Endothelial cell of umbilical vein (primary cell): ENCODE measurements around the gene WAS. TPM values are rescaled to one million over a fixed set of nuclear protein-coding genes. Genes with fewer than 3 reads are reported as not detected.

ENCODE experiments used
- BruUV-seq: library from RNA; stranded (reverse); fragments of 400-500 nt; replicated peaks from 2 replicates; lab custom pipeline; 2021; lab: Mats Ljungman, UMichigan
- CTCF ChIA-PET: fragments of 300-600, 350-600 bp; sonication (Branson Sonifier 250); formaldehyde crosslinking; loops from one replicate; lab custom pipeline; 2021; ENCODE audit warnings: antibody characterized with exemption, inconsistent platforms; lab: Charles Lee
- POLR2A ChIA-PET: fragments of 300-600, 350-600 bp; sonication (Branson Sonifier 250); formaldehyde crosslinking; loops from one replicate; lab custom pipeline; 2021; ENCODE audit warnings: antibody characterized with exemption, inconsistent platforms; lab: Charles Lee
- DNase-seq: peaks from one replicate; pipeline ENCODE4 v3.0.0-alpha.2; 2011; ENCODE audit warnings: low read depth, low spot score
- FAIRE-seq: peaks from 2 replicates; lab custom pipeline; 2011; peaks lifted over from hg19 to GRCh38; lab: Jason Lieb, UNC
- H2AFZ ChIP-seq: 2 replicates; pipeline ENCODE4 v1.6.0; 2012; ENCODE audit warnings: low read depth, low read length, control low read depth, inconsistent platforms
- H3K27ac ChIP-seq: 2 replicates; pipeline ENCODE4 v1.5.1; 2011; ENCODE audit warnings: low read depth, mild to moderate bottlenecking, control low read depth, low read length, moderate library complexity; ENCODE audit not compliant: insufficient read depth
- H3K27me3 ChIP-seq, 2 experiments: 2 replicates each; pipeline versions ENCODE4 v1.6.0 to v1.6.1; 2011; ENCODE audit warnings: low read length in 2 of 2, mixed read lengths in 1 of 2; ENCODE audit not compliant: control insufficient read depth in 2 of 2, insufficient read depth in 2 of 2
- H3K36me3 ChIP-seq, 2 experiments: 2 replicates in 1 of 2; 3 replicates in 1 of 2; pipeline ENCODE4 v1.5.1; 2011; ENCODE audit warnings: low read length in 2 of 2, mild to moderate bottlenecking in 1 of 2, moderate library complexity in 1 of 2; ENCODE audit not compliant: control insufficient read depth in 2 of 2, insufficient read depth in 2 of 2; ENCODE audit errors: extremely low read depth in 1 of 2
- H3K4me1 ChIP-seq: 3 replicates; pipeline ENCODE4 v1.5.1; 2011; ENCODE audit warnings: mild to moderate bottlenecking, low read length; ENCODE audit not compliant: control insufficient read depth, insufficient read depth; ENCODE audit errors: extremely low read depth
- H3K4me2 ChIP-seq: 2 replicates; pipeline ENCODE4 v1.6.1; 2011; ENCODE audit warnings: low read length, control low read depth, mixed read lengths; ENCODE audit not compliant: insufficient read depth
- H3K4me3 ChIP-seq, 3 experiments: fragments of 200-600 bp in 1 of 3; sonication (generic), shearing (Covaris generic) in 1 of 3; replicated peaks in 1 of 3; 2 replicates each; pipeline ENCODE4 v1.5.1; 2011 to 2016; ENCODE audit warnings: control low read depth in 3 of 3, low read length in 3 of 3, mild to moderate bottlenecking in 2 of 3, inconsistent platforms in 1 of 3, low read depth in 1 of 3, moderate library complexity in 1 of 3; ENCODE audit not compliant: insufficient read depth in 1 of 3
- H3K79me2 ChIP-seq: 2 replicates; pipeline ENCODE4 v1.6.0; 2012; ENCODE audit warnings: low read length, inconsistent platforms; ENCODE audit not compliant: control insufficient read depth, insufficient read depth
- H3K9ac ChIP-seq: replicated peaks from 2 replicates; pipeline ENCODE3; 2011; ENCODE audit warnings: low read length, control low read depth; ENCODE audit not compliant: insufficient read depth; ENCODE audit errors: extremely low read depth
- H3K9me1 ChIP-seq: replicated peaks from 3 replicates; pipeline ENCODE4 v1.6.0; 2011; ENCODE audit warnings: mild to moderate bottlenecking, low read length; ENCODE audit not compliant: control insufficient read depth, insufficient read depth; ENCODE audit errors: extremely low read depth
- H3K9me3 ChIP-seq: replicated peaks from 2 replicates; pipeline ENCODE4 v1.5.1; 2012; ENCODE audit warnings: low read length, inconsistent platforms; ENCODE audit not compliant: control insufficient read depth, insufficient read depth
- H4K20me1 ChIP-seq: replicated peaks from 2 replicates; pipeline ENCODE3; 2011; ENCODE audit warnings: mild to moderate bottlenecking, low read length; ENCODE audit not compliant: control insufficient read depth, insufficient read depth; ENCODE audit errors: extremely low read depth
- CTCF ChIP-seq, 2 donors: IDR thresholded peaks; 1 replicate in 1 of 2; 2 replicates in 1 of 2; pipeline ENCODE4 v1.5.1; 2011; ENCODE audit warnings: low read length in 2 of 2, mild to moderate bottlenecking in 2 of 2, moderate library complexity in 2 of 2, control low read depth in 1 of 2, inconsistent platforms in 1 of 2, low read depth in 1 of 2; ENCODE audit not compliant: insufficient read depth in 1 of 2; ENCODE audit errors: extremely low read depth in 1 of 2
- EZH2 ChIP-seq: IDR thresholded peaks from 2 replicates; pipeline ENCODE4 v1.6.1; 2012; ENCODE audit warnings: borderline replicate concordance, low read depth, mild to moderate bottlenecking, moderate library complexity, low read length, inconsistent platforms; ENCODE audit not compliant: severe bottlenecking
- FOS ChIP-seq: IDR thresholded peaks from 2 replicates; pipeline ENCODE4 v1.6.1; 2011; ENCODE audit warnings: mild to moderate bottlenecking, low read length, moderate library complexity, borderline replicate concordance; ENCODE audit not compliant: insufficient read depth
- GATA2 ChIP-seq: IDR thresholded peaks from 2 replicates; pipeline ENCODE4 v1.7.0; 2011; ENCODE audit warnings: low read depth, mild to moderate bottlenecking, moderate library complexity, mixed read lengths, low read length; ENCODE audit not compliant: insufficient read length, insufficient read depth
- JUN ChIP-seq: IDR thresholded peaks from 2 replicates; pipeline ENCODE4 v1.6.1; 2011; ENCODE audit warnings: borderline replicate concordance, low read depth; ENCODE audit not compliant: insufficient read length, insufficient read depth
- MAX ChIP-seq: IDR thresholded peaks from 2 replicates; pipeline ENCODE4 v1.6.1; 2011; ENCODE audit not compliant: insufficient read depth, insufficient read length
- MYC ChIP-seq: IDR thresholded peaks from one replicate; pipeline ENCODE4 v1.6.1; 2011; ENCODE audit warnings: mild to moderate bottlenecking, low read depth, low read length
- POLR2A ChIP-seq: IDR thresholded peaks from 2 replicates; pipeline ENCODE4 v1.6.1; 2012; ENCODE audit warnings: low read depth, mild to moderate bottlenecking, control low read depth, low read length
- POLR2AphosphoS5 ChIP-seq: IDR thresholded peaks from 2 replicates; pipeline ENCODE4 v1.6.1; 2012; ENCODE audit warnings: low read depth, mild to moderate bottlenecking, control low read depth, low read length, moderate library complexity; ENCODE audit not compliant: insufficient read depth
- dilution Hi-C: fragments of 300-500 bp; cut with MboI; formaldehyde crosslinking; loops from one replicate; pipeline ENCODE4 v1.15.0; 2019; ENCODE audit warnings: low sequenced_read_pairs; ENCODE audit not compliant: extremely low pct_ligation_motif_present
- intact Hi-C: fragments of 100-400 bp; cut with micrococcal nuclease; formaldehyde crosslinking; loops from one replicate; pipeline ENCODE4 v1.10.0; 2022
- polyA plus RNA-seq, 4 experiments: library from polyadenylated mRNA; depleted of rRNA in 3 of 4; stranded (reverse) in 3 of 4; unstranded in 1 of 4; fragments of >200 nt; gene quantifications; 2 replicates each; pipeline versions ENCODE4 v1.2.1 to v1.2.3, GENCODE V29; 2011 to 2012; ENCODE audit warnings: missing spikeins in 1 of 4
- total RNA-seq: library from RNA; stranded (reverse); gene quantifications from 2 replicates; pipeline ENCODE4 v1.2.3, GENCODE V29; 2021

The WAS gene
- total and polyA plus RNA-seq, 2 donors (not counting 3 experiments of a cell fraction or from before 2014, with no cell fraction given), result 0.73 TPM; not detected in 1

GRCh38 chrX:48696301-48696908 is 12.8 kb downstream of the WAS start, which contains the start of gene SUV39H1:
Gene SUV39H1 (plus strand): TSS chrX:48696734. CDS start chrX:48696785, 51 bp downstream.
- intact Hi-C loops (loop anchor here (1.0 to 2.0 kb wide), 5 partner anchors 20 to 201 kb away; partner anchors contain the start of genes PQBP1, TIMM17B and WDR13), dilution Hi-C loops (no loop called here)
- Histone ChIP-seq H3K9me1 (no peaks in the 10 kb centered on the region), H2AFZ (peak within 1 kb of the TSS; percentile 78), H3K4me2 (peak within 1 kb of the TSS; percentile 84), H3K27me3 (no peaks in the 10 kb centered on the region), H3K9ac (peak within 1 kb of the TSS; percentile 88), H3K4me1 (peaks cover 5% of the 10 kb centered on the region), H3K27ac (peak within 1 kb of the TSS; percentile 57), H3K9me3 (no peaks in the 10 kb centered on the region), H3K4me3 (peak within 1 kb of the TSS; percentile 60 to 76 (median 72)), H3K36me3 (peaks cover 0 to 7% of the 10 kb centered on the region in 2 experiments), H4K20me1 (no peaks in the 10 kb centered on the region), H3K79me2 (peaks cover 22% of the 10 kb centered on the region)
- POLR2A ChIA-PET, result no interaction called here
- no TSS peak for BruUV-seq
- CTCF ChIA-PET, result no interaction called here
- peak; percentile 20 for TF ChIP-seq POLR2AphosphoS5
- TF ChIP-seq EZH2, result no peak
- peak; percentile 80 for TF ChIP-seq POLR2A
- DNase-seq, result peak; percentile 87
- peak; percentile 96 for FAIRE-seq

DNA sequence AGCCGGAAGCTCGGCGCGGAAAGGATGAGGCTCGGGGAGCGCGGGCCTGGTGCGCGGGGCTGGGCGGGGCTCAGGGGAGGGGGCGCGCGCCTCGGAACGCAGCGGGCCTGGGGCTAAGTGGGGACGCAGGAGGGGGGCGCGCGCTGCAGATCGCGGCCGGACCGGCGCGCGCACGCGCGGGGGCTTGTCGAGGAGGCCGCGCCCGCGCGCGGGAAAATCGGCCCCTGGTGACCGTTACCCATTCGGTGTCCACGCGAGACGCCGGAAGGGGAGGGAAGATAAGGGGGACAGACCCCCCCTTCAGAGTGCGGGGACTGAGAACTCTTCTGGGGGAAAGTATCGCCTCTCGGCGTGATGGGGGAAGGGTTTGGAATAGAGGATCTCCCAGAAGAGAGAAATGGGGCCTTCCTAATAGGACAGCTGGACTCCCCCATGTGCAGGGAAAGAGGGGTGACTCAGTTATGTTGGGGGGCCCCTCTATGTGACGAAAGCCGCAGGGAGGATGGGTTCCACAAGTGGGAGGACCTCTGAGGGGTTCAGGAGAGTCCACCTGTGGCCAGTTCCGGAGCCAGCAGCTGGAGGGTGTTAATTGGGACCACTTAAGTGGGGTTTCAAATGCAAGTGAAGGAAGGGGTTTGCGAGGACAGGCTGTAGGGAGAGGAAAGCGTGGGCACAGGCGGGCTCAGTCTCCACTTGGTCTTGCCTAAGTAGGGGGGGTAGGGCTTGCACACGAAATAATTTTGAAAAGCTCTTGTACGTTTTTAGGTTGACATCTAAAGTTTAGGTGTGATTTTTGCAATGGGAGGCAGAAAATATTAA is 13.5 kb downstream of the WAS start:
- peak overlapping the region; percentile 72 for H2AFZ ChIP-seq
- ChIA-PET CTCF (no interaction called here), POLR2A (no interaction called here)
- no peaks in the 10 kb centered on the region for H3K9me3 ChIP-seq
- H3K27me3 ChIP-seq, result no peaks in the 10 kb centered on the region
- peak overlapping the region; percentile 57 for H3K27ac ChIP-seq
- peaks cover 4 to 7% of the 10 kb centered on the region in 2 experiments for H3K36me3 ChIP-seq
- BruUV-seq, result no TSS peak
- peak; percentile 15 for DNase-seq
- intact Hi-C loops, result loop anchor here (1.0 to 2.0 kb wide), 5 partner anchors 20 to 200 kb away; partner anchors contain the start of genes PQBP1, TIMM17B and WDR13
- H3K9me1 ChIP-seq, result no peaks in the 10 kb centered on the region
- dilution Hi-C loops, result no loop called here
- peaks cover 28% of the 10 kb centered on the region for H3K79me2 ChIP-seq
- H4K20me1 ChIP-seq, result no peaks in the 10 kb centered on the region
- FAIRE-seq, result peak; percentile 55
- H3K9ac ChIP-seq, result peak overlapping the region; percentile 88
- peak overlapping the region; percentile 84 for H3K4me2 ChIP-seq
- TF ChIP-seq CTCF (IDR thresholded peaks at IDR 0.05; ENCODE audit: extremely low read depth in 1 of 2, insufficient read depth in 1 of 2, low read depth in 1 of 2, low read length in 2 of 2) (no peak), EZH2 (no peak), POLR2A (no peak), JUN (no peak), GATA2 (no peak), MYC (no peak), MAX (no peak), FOS (no peak), POLR2AphosphoS5 (no peak)
- H3K4me3 ChIP-seq, result peak overlapping the region; percentile 60 to 76 (median 72)
- peaks cover 5% of the 10 kb centered on the region for H3K4me1 ChIP-seq
